ENCODE data around the gene PDZRN3. TPM values are rescaled to one million over a fixed set of nuclear protein-coding genes. Genes with fewer than 3 reads are reported as not detected.
A peak's percentile ranks its signal among the peaks of the same experiment; 100 is the strongest.

PDZRN3 gene
- total RNA-seq, 1 experiment from 2014 or later: 12.5 TPM

DNA sequence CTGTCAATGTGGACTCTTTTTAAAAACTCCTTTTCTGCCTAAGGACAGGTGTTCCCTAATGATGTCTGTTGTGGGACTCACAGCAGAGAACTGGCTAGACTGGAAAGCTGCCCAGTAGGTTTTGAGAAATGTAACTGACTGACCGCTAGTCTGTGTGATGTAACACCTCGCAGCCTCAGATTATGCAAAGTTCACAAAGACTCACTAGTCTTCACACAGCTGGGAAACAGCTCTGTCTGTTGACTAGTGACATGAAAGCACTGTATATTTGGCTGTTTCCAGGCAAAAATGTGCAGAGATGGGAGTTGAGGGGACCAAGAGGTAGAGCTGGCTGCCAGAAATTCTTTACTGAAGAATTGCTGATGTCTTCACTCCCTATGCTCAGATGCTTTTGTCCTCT, 10.3 kb downstream of the PDZRN3 start:
- TF ChIP-seq, protein P1, sequence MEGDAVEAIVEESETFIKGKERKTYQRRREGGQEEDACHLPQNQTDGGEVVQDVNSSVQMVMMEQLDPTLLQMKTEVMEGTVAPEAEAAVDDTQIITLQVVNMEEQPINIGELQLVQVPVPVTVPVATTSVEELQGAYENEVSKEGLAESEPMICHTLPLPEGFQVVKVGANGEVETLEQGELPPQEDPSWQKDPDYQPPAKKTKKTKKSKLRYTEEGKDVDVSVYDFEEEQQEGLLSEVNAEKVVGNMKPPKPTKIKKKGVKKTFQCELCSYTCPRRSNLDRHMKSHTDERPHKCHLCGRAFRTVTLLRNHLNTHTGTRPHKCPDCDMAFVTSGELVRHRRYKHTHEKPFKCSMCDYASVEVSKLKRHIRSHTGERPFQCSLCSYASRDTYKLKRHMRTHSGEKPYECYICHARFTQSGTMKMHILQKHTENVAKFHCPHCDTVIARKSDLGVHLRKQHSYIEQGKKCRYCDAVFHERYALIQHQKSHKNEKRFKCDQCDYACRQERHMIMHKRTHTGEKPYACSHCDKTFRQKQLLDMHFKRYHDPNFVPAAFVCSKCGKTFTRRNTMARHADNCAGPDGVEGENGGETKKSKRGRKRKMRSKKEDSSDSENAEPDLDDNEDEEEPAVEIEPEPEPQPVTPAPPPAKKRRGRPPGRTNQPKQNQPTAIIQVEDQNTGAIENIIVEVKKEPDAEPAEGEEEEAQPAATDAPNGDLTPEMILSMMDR (IDR thresholded peaks at IDR 0.05; ENCODE audit: insufficient read depth in 1 of 2, low read depth in 1 of 2, low read length in 1 of 2, severe bottlenecking in 1 of 2, unreplicated experiment in 1 of 2): no peak
- peak; percentile 55 to 72 for DNase-seq
- no TSS peak for BruUV-seq (replicated peaks)
- ChIA-PET CTCF (interaction anchor here (1.5 kb wide), 1 partner anchor 9 kb away, joined by 5 read pairs; no protein-coding TSS in a partner anchor), POLR2A (interaction anchor here (1.1 kb wide), 1 partner anchor 9 kb away, joined by 3 read pairs; no protein-coding TSS in a partner anchor)
- intact Hi-C loops (cut with micrococcal nuclease; ENCODE audit: unreplicated experiment): loop anchor here (1.0 kb wide), 2 partner anchors 9 to 43 kb away; no protein-coding TSS in a partner anchor
- H3K9me3 ChIP-seq: no peaks in the 10 kb centered on the region
- peaks cover 48% of the 10 kb centered on the region for H3K4me1 ChIP-seq
- H3K4me3 ChIP-seq (ENCODE audit: low read depth, low read length): no peak overlapping the region
- H3K9me3 Mint-ChIP-seq (ENCODE audit: unreplicated experiment): no peaks in the 10 kb centered on the region
- no peaks in the 10 kb centered on the region for H3K27me3 ChIP-seq (replicated peaks; ENCODE audit: control insufficient read depth, insufficient read depth, low read length)
- no peaks in the 10 kb centered on the region for H3K27me3 Mint-ChIP-seq (ENCODE audit: insufficient read depth, unreplicated experiment)
- no peaks in the 10 kb centered on the region for H3K36me3 ChIP-seq (ENCODE audit: control insufficient read depth, insufficient read depth, low read length)
- H3K36me3 Mint-ChIP-seq (ENCODE audit: insufficient read depth, unreplicated experiment): no peaks in the 10 kb centered on the region
- H3K4me3 Mint-ChIP-seq (ENCODE audit: unreplicated experiment): no peak overlapping the region
- H3K4me1 Mint-ChIP-seq (ENCODE audit: low read depth, unreplicated experiment): peaks cover 32% of the 10 kb centered on the region
- H3K27ac Mint-ChIP-seq (ENCODE audit: unreplicated experiment): peak overlapping the region; percentile 25

DNA sequence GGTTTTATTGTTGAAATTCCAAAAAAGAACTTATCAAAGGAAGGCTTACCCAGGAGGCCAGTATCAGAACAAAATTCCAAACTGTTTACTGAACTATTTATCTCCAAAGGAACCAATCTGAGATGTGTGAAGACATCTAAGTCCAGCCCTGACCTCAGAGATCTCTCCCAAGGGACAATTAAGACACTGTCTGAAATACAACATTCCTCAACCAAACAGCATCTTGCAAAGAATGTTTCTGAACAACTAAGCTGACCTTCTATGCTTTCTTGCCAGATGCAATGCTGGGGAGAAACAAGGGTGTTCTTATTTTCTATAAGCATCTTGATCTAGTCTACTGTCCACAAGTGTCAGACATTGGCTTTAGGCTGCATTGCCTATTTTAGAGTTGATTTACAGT, 13.6 kb downstream of the PDZRN3 start:
- Histone ChIP-seq H3K4me1 (peaks cover 67% of the 10 kb centered on the region), H3K36me3 (ENCODE audit: control insufficient read depth, insufficient read depth, low read length) (peaks cover 2% of the 10 kb centered on the region; the same call in 1 of the 2 replicates), H3K27me3 (replicated peaks; ENCODE audit: control insufficient read depth, insufficient read depth, low read length) (no peaks in the 10 kb centered on the region), H3K4me3 (ENCODE audit: low read depth, low read length) (no peak overlapping the region), H3K9me3 (no peaks in the 10 kb centered on the region)
- peaks cover 6% of the 10 kb centered on the region for H3K36me3 Mint-ChIP-seq (ENCODE audit: insufficient read depth, unreplicated experiment)
- no peaks in the 10 kb centered on the region for H3K27me3 Mint-ChIP-seq (ENCODE audit: insufficient read depth, unreplicated experiment)
- DNase-seq: no peak
- no peaks in the 10 kb centered on the region for H3K9me3 Mint-ChIP-seq (ENCODE audit: unreplicated experiment)
- ChIA-PET CTCF (no interaction called here), POLR2A (no interaction called here)
- TF ChIP-seq, protein P1 (IDR thresholded peaks at IDR 0.05; ENCODE audit: insufficient read depth in 1 of 2, low read depth in 1 of 2, low read length in 1 of 2, severe bottlenecking in 1 of 2, unreplicated experiment in 1 of 2): no peak
- BruUV-seq (replicated peaks): no TSS peak
- H3K27ac Mint-ChIP-seq (ENCODE audit: unreplicated experiment): no peak overlapping the region
- intact Hi-C loops (cut with micrococcal nuclease; ENCODE audit: unreplicated experiment): no loop called here
- H3K4me3 Mint-ChIP-seq (ENCODE audit: unreplicated experiment): no peak overlapping the region
- peaks cover 50% of the 10 kb centered on the region for H3K4me1 Mint-ChIP-seq (ENCODE audit: low read depth, unreplicated experiment)

DNA sequence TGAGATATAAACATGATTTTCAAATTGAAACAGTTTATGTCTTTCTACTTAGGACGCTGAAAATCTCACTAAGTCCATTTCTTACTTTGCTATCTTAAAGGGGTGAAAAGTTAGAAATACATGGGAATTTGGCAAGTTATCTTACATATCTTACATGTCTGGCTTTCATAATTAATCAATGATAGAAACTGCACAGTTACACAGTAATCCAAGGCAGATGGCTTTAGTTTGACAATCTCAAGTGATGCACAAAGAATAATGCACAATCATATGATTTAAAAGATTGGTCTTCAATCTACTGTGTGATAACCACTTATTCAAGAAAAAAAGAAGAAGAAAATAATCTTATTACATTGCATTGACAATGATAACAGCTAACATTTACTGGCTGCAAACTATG, 14.2 kb downstream of the PDZRN3 start:
- BruUV-seq (replicated peaks): no TSS peak
- H3K9me3 Mint-ChIP-seq (ENCODE audit: unreplicated experiment): no peaks in the 10 kb centered on the region
- CTCF ChIA-PET: no interaction called here
- TF ChIP-seq, protein P1 (IDR thresholded peaks at IDR 0.05; ENCODE audit: insufficient read depth in 1 of 2, low read depth in 1 of 2, low read length in 1 of 2, severe bottlenecking in 1 of 2, unreplicated experiment in 1 of 2): no peak
- H3K9me3 ChIP-seq: no peaks in the 10 kb centered on the region
- H3K4me3 Mint-ChIP-seq (ENCODE audit: unreplicated experiment): no peak overlapping the region
- peaks cover 50% of the 10 kb centered on the region for H3K4me1 Mint-ChIP-seq (ENCODE audit: low read depth, unreplicated experiment)
- peaks cover 6% of the 10 kb centered on the region for H3K36me3 Mint-ChIP-seq (ENCODE audit: insufficient read depth, unreplicated experiment)
- H3K27me3 ChIP-seq (replicated peaks; ENCODE audit: control insufficient read depth, insufficient read depth, low read length): no peaks in the 10 kb centered on the region
- H3K36me3 ChIP-seq (ENCODE audit: control insufficient read depth, insufficient read depth, low read length): peaks cover 2% of the 10 kb centered on the region; the same call in 1 of the 2 replicates
- intact Hi-C loops (cut with micrococcal nuclease; ENCODE audit: unreplicated experiment): no loop called here
- no peak overlapping the region for H3K27ac Mint-ChIP-seq (ENCODE audit: unreplicated experiment)
- POLR2A ChIA-PET: no interaction called here
- H3K27me3 Mint-ChIP-seq (ENCODE audit: insufficient read depth, unreplicated experiment): no peaks in the 10 kb centered on the region
- no peak overlapping the region for H3K4me3 ChIP-seq (ENCODE audit: low read depth, low read length)
- DNase-seq: no peak
- peaks cover 67% of the 10 kb centered on the region for H3K4me1 ChIP-seq
